Motor neuron (in vitro differentiated cells): Measurements from ENCODE around the gene SLC25A44. TPM values are rescaled to one million over a fixed set of nuclear protein-coding genes. Genes with fewer than 3 reads are reported as not detected.
A peak's percentile ranks its signal among the peaks of the same experiment; 100 is the strongest.

Experiments used
- ATAC-seq, 8 experiments: fragments of 200-7000 bp; cut with Tn5 transposase; replicated peaks in 6 of 8; 2 replicates each; pipeline ENCODE4 v1.8.0; 2021; ENCODE audit warnings: mild to moderate bottlenecking in 8 of 8, moderate library complexity in 8 of 8
- H3K27ac ChIP-seq, 2 donors: fragments of 250-450 bp; sonication (Bioruptor Pico); 2 replicates each; pipeline ENCODE4 v1.9.0; 2021; ENCODE audit warnings: antibody characterized with exemption in 2 of 2, mild to moderate bottlenecking in 2 of 2, moderate library complexity in 1 of 2
- H3K4me1 ChIP-seq, 2 donors: fragments of 250-450 bp; sonication (Bioruptor Pico); replicated peaks in 1 of 2; 2 replicates each; pipeline ENCODE4 v1.6.1; 2021; ENCODE audit warnings: antibody characterized with exemption in 2 of 2, mild to moderate bottlenecking in 2 of 2, moderate library complexity in 1 of 2
- H3K4me3 ChIP-seq, 5 donors: fragments of 250-450 bp; sonication (Bioruptor Pico); 2 replicates each; pipeline ENCODE4 v1.9.0; 2021; ENCODE audit warnings: antibody characterized with exemption in 5 of 5, mild to moderate bottlenecking in 5 of 5, moderate library complexity in 4 of 5
- WGBS, 10 experiments: fragments of 450-650 bp; shearing (Covaris generic); methylation state at CpG; one replicate each; pipeline ENCODE4 v1.0.0; 2022; 5-methylcytosine and 5-hydroxymethylcytosine counted together
- in situ Hi-C, 9 experiments: fragments of 400-800 bp; cut with MboI; loops; one replicate each; pipeline ENCODE4 v1.15.0; 2021; ENCODE audit warnings: low sequenced_read_pairs in 9 of 9, low pct_unique_long_range_greater_than_20kb in 2 of 9; ENCODE audit not compliant: unreplicated experiment in 9 of 9
- total RNA-seq, 8 experiments: library from RNA; unstranded; fragments of 300-600 nt; gene quantifications; 2 replicates each; pipeline versions ENCODE4 v1.2.3 to v1.2.4, GENCODE V29; 2022

Gene SLC25A44
- total RNA-seq, 8 experiments from 2014 or later = 16.5 to 26.8 (median 20.9) TPM

DNA sequence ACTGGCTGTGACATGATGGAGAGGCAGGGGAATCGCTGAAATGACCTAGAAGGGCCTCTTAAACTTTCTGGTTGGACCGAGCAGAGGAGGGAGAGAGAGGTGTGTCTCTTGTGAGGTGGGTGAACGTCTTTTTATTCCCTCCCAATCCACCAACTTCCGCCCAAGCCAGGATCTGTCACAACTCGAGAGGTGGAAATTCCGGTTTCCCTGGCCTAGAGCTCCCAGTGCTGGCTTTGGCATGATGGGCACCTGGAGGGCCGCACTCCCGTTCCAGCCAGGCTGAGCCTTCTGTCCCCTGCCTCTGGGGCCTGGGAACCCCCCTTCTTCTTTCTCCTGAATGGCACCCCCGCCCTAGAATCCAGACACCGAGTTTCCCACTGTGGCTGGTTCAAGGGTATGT, 40.5 kb upstream of the SLC25A44 start, which contains the start of gene SEMA4A:
TSS of gene SEMA4A (plus strand) at position 224 of the 400 bp plus-strand sequence. CDS start 994 bp downstream, outside the sequence.
- WGBS, 10 experiments = 40 to 88% (median 84%) methylated on average over 1 to 7 of the region's 10 CpGs; no CpG with 5 or more reads in 4 of the 10 experiments
- Histone ChIP-seq H3K4me3 (no peak within 1 kb of the TSS), H3K4me1 (peaks cover 23 to 24% of the 10 kb centered on the region in 2 donors), H3K27ac (no peak within 1 kb of the TSS)
- no peak for ATAC-seq
- in situ Hi-C loops = no loop called here

DNA sequence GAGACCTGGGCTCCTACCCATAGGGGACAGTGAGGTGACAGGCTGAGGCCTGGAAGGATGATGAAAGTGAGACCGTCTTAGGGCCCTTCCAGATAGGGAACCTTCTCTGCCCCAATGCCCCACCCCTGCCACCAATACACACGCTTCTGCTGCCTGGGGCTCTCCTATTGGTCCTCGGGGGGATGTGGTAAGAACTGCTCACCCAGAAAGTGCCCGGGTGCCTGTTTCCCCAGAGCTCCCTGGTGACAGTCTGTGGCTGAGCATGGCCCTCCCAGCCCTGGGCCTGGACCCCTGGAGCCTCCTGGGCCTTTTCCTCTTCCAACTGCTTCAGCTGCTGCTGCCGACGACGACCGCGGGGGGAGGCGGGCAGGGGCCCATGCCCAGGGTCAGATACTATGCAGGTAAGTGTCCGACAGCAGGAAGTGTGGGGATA, 39.6 kb upstream of the SLC25A44 start:
- 30 to 89% (median 86%) methylated on average over 1 to 6 of the region's 11 CpGs; no CpG with 5 or more reads in 7 of the 10 experiments for WGBS, 10 experiments
- H3K4me3 ChIP-seq = no peak overlapping the region
- H3K27ac ChIP-seq = no peak overlapping the region
- no peak for ATAC-seq
- in situ Hi-C loops = no loop called here
- peaks cover 21% of the 10 kb centered on the region in 2 donors for H3K4me1 ChIP-seq

DNA sequence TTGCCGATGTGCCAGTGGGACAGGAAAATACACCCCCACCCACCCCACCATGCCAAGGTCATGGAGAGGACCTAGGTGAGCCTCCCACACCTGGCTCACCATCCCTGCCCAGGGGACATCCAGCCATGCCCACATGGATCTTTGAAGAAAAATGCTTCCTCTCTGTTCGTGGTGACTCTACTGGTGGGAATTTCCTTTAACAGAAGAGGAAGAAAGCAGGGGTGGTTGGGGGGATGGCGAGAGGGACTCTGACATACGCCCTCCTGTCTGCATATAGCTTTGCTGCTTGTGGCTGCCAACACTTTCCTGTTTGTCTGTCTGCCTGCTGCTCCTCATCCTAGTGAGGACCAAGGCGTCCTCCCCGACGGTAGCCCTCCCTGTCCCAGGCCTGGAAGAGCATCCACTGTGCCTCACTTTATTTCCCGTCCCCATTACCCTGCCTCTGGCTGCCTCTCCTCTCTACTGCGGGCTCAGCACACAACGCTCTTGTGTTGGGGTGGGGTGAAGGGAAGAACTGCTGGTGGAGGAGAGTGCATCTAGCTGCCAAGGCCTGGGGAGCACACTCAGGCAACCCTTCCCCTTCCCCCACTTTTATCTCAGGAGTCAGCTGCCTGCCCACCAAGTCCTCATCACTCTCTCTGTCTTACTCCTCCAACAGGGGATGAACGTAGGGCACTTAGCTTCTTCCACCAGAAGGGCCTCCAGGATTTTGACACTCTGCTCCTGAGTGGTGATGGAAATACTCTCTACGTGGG, 38.0 kb upstream of the SLC25A44 start:
- ATAC-seq = no peak
- 17 to 90% (median 72%) methylated on average over 1 to 10 of the region's 12 CpGs; no CpG with 5 or more reads in 1 of the 10 experiments for WGBS, 10 experiments
- Histone ChIP-seq H3K27ac (no peak overlapping the region), H3K4me1 (peaks cover 8 to 11% of the 10 kb centered on the region in 2 donors), H3K4me3 (no peak overlapping the region)
- in situ Hi-C loops = no loop called here

DNA sequence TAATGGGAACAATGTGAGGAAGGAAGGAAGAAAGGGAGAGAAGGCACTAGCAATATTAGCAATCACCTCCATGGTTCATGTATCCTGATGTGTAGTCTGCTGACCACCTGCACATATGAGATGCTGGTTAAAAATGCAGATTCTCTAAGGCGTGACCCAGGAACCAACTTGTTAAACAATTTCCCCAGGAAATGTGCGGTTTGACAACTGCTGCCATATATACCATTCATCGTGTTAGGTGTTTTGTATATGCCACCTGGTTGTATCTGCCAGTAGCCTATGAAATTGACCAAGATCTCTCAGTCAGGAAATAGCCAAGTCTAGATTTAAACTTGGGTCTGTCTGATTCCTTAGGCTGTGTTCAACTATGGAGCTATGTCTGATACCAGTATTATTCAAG, 36.4 kb upstream of the SLC25A44 start:
- H3K4me1 ChIP-seq = peaks cover 9 to 14% of the 10 kb centered on the region in 2 donors
- in situ Hi-C loops = no loop called here
- WGBS, 10 experiments = 43 to 90% (median 89%) methylated on average over 1 to 3 of the region's 3 CpGs; no CpG with 5 or more reads in 3 of the 10 experiments
- no peak overlapping the region for H3K27ac ChIP-seq
- ATAC-seq = no peak
- H3K4me3 ChIP-seq = no peak overlapping the region

DNA sequence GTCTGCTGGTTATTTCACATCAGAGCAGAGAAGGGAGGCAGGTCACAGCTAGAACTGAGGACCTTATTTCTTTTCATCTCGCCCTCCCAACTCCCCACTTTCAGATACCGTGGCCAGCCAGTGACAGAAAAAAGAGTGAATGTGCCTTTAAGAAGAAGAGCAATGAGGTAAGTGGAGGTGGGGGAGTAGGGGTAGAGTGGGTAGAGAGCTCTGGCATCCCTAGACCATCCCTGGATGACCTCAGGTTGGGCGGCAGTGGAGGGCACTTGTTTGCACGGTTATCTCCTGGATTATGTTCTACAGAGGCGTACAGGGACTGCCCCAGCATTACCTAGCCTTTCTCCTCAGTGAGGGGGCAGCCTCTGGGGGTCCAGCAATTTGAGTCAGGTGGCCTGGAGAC, 35.9 kb upstream of the SLC25A44 start:
- in situ Hi-C loops = no loop called here
- ATAC-seq = no peak
- H3K4me3 ChIP-seq = no peak overlapping the region
- H3K27ac ChIP-seq = no peak overlapping the region
- H3K4me1 ChIP-seq = peaks cover 9 to 14% of the 10 kb centered on the region in 2 donors
- 57 to 100% (median 83%) methylated on average over 1 to 5 of the region's 5 CpGs; no CpG with 5 or more reads in 5 of the 10 experiments for whole genome bisulfite sequencing, 10 experiments

DNA sequence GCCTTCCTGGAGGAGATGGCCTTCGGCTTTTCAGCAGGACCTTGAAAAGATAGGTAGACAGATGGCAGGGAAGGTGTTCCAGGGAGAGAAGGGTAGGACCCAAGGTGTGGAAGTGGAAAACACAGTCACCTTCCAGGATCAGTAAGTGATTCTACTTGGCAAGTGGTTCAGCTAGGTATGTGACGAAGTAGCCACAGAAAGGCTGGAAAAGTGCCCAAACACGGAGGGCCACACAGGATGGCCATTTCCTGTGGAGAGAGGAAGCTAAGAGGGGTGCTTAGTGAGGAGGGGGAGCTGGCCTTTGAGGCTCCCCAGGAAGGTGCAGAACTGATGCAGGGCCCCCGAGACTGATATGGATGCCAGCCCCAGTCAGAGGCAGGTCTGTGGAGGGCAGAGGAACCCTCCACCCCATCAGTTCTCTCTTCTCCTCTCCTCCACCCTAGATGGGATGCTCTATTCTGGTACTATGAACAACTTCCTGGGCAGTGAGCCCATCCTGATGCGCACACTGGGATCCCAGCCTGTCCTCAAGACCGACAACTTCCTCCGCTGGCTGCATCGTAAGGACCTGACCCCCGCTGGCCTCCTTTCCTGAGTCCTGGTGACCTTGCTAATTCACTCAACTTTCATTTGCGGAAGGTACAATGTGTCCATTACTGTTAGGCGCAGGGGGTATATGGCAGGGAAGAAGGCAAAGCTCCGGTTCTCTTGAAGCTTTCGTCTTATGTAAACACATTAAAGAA, 33.7 kb upstream of the SLC25A44 start:
- Histone ChIP-seq H3K27ac (peak overlapping the region in 1 of 2 donors; percentile 41), H3K4me1 (peaks cover 9 to 14% of the 10 kb centered on the region in 2 donors), H3K4me3 (peak overlapping the region; percentile 19 to 32 (median 30))
- in situ Hi-C loops = no loop called here
- WGBS, 10 experiments = 67 to 100% (median 76%) methylated on average over 1 to 9 of the region's 13 CpGs; no CpG with 5 or more reads in 1 of the 10 experiments
- ATAC-seq = peak in 1 of 8 experiments; percentile 7

DNA sequence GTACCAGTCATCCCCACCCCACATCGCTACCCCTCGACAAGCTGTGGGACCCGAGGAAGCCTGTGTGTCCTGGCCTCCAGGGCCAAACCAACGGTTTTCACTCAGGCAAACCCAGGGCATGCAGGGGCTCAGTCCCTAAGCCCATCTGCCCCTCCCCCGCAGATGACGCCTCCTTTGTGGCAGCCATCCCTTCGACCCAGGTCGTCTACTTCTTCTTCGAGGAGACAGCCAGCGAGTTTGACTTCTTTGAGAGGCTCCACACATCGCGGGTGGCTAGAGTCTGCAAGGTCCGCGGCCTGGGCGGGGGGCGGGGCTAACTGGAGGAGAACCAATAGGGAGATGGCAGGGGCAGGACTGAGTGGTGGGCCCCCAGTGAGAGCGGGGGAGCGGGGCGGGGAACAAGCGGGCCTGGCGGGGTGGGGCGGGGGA, 33.1 kb upstream of the SLC25A44 start:
- Histone ChIP-seq H3K4me3 (peak overlapping the region; percentile 19 to 32 (median 30)), H3K27ac (peak overlapping the region in 1 of 2 donors; percentile 41), H3K4me1 (peaks cover 9 to 14% of the 10 kb centered on the region in 2 donors)
- peak; percentile 82 to 94 (median 86) for ATAC-seq
- 2 to 40% (median 15%) methylated on average over 1 to 12 of the region's 22 CpGs; no CpG with 5 or more reads in 7 of the 10 experiments for WGBS, 10 experiments
- in situ Hi-C loops = no loop called here

DNA sequence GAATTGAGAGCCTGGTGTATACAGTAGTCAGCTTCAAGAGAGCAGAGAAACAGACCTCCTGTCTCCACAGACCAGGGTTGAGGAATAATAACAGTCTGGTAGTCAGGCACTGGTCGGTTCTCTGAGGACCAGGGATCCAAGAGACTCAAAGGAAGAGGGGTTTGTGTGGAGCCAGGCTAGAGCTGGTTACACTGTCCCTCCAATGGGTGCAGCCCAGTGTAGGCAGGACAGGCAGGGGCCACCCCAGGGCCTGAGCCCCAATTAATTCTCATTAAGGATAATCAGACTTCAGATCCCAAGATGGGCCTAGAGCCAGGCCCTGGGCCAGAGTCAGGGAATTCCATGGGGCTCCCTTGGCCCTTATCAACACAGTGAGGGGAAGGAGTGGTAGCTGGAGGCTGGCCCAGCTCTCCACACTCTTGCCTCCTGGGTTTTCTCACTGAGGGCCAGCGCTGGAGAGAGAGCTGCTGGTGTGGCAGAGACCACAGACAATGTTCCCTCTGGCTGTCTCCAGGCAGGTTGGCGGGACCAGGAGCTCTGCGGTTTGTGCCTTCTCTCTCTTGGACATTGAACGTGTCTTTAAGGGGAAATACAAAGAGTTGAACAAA, 31.4 kb upstream of the SLC25A44 start:
- no peak overlapping the region for H3K27ac ChIP-seq
- no peak overlapping the region for H3K4me3 ChIP-seq
- H3K4me1 ChIP-seq = peaks cover 9 to 14% of the 10 kb centered on the region in 2 donors
- WGBS, 10 experiments = 76 to 100% (median 82%) methylated on average over 1 to 5 of the region's 5 CpGs; no CpG with 5 or more reads in 2 of the 10 experiments
- ATAC-seq = no peak
- in situ Hi-C loops = no loop called here

DNA sequence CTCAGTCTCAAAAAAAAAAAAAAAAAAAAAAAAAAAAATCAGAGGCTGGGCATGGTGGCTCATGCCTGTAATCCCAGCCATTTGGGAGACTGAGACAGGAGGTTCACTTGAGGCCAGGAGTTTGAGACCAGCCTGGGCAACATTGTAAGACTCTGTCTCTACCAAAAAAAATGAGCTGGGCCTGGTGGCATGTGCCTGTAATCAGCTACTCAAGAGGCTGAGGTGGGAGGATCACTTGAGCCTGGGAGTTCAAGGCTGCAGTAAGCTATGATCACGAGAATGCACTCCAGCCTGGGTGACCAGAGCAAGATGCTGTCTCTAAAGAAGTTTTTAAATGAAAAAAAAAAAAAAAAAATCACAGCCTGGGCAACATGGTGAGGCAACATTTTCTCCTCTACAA, 30.2 kb upstream of the SLC25A44 start:
- Histone ChIP-seq H3K4me3 (no peak overlapping the region), H3K27ac (no peak overlapping the region), H3K4me1 (peaks cover 9 to 14% of the 10 kb centered on the region in 2 donors)
- ATAC-seq = no peak
- in situ Hi-C loops = no loop called here
- 73 to 100% (median 90%) methylated on average over 1 of the region's 1 CpG; no CpG with 5 or more reads in 4 of the 10 experiments for WGBS, 10 experiments

DNA sequence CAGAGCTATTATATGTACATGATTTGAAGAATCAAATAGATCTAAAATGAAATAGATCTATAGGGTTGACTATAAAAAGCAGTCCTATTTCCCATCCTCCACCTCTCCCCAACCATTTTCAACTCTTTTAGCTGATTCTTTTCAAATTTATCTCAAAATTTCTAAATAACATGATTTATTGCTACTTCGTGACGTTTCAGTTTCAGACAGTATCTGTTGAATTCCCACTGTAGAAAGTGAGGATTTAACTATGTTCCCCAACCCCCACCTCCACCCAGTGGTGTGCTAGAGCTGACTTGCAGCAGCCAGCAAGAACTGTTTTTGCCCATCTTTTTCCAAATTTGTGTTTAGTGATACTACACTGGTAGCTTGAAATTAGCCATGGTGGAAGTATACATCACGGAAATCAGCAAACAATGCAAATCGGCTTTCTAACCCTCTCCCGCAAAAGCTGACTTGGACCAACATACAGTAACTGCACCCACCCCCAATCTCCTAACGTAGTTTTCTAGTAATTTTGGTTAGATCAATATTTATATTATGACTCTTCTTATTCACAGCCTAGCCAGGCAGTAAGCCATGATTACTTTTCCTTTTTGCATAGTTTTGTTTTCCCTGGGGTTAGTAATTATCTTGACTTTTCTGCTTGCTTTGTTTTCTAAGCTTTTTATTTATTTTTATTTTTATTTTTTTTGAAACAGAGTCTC, 29.6 kb upstream of the SLC25A44 start:
- no peak for ATAC-seq
- 68 to 100% (median 90%) methylated on average over 4 to 6 of the region's 6 CpGs for WGBS, 10 experiments
- in situ Hi-C loops = no loop called here
- peaks cover 9 to 14% of the 10 kb centered on the region in 2 donors for H3K4me1 ChIP-seq
- H3K4me3 ChIP-seq = no peak overlapping the region
- no peak overlapping the region for H3K27ac ChIP-seq

DNA sequence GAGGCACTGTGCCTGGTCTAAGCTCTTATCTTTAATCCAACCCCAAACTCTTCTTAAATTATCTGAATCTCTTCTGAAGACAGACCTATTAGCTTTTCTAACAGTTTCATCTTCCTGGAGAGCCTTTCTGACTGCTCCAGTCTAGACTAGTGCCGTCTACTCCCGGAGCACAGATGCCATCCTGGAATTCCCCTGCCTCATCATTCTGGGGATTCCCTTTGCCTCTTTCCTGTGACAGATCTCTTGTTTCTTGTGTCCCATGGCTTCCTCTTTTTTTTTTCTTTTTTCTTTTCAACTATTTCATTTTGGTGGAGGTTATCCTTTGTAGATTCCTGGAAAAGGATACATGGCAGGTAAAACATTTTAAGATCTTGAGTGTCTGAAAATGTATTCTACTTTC, 28.8 kb upstream of the SLC25A44 start:
- no peak for ATAC-seq
- in situ Hi-C loops = no loop called here
- Histone ChIP-seq H3K27ac (no peak overlapping the region), H3K4me1 (peaks cover 9 to 14% of the 10 kb centered on the region in 2 donors), H3K4me3 (no peak overlapping the region)
- WGBS, 10 experiments = 8 to 100% (median 82%) methylated on average over 1 to 2 of the region's 2 CpGs; no CpG with 5 or more reads in 3 of the 10 experiments

DNA sequence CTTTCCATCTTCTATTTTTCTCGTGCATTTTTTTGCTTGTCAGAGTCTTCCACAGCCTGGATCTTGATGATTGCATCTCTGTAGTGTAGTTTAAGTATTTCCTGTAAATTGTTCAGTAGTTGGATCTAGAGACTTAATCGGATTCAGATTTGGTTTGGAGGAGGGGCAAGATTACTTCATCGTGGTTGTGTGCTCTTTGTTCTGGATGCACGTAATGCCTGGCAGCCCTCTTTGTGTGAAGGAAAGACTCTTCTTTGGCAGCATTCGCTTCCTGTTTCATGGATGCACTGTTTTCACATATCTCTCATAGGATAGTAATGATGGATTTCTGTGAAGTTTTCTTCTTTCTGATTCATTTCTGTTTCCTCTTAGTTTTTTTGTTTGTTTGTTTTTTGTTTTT, 26.4 kb upstream of the SLC25A44 start:
- Histone ChIP-seq H3K27ac (no peak overlapping the region), H3K4me1 (no peaks in the 10 kb centered on the region), H3K4me3 (no peak overlapping the region)
- ATAC-seq = peak in 1 of 8 experiments; percentile 37
- 0 to 87% (median 49%) methylated on average over 3 to 5 of the region's 5 CpGs for WGBS, 10 experiments
- in situ Hi-C loops = no loop called here
